ENCODE results near the gene ABCC11.
"Not testable (repeated sequence)": the region's sequence is repeated elsewhere in the genome, so short reads cannot be mapped to it uniquely, and the experiment has no call there.

The ABCC11 gene

GRCh38 chr16:48187779-48188178 lies 59.6 kb downstream of the ABCC11 start:
- H3K9me3 ChIP-seq (ENCODE audit: insufficient read depth, low read length) = no peaks in the 10 kb centered on the region
- H3K9ac ChIP-seq (ENCODE audit: low read length) = no peak overlapping the region
- H3K36me3 ChIP-seq (replicated peaks; ENCODE audit: low read depth, low read length) = no peaks in the 10 kb centered on the region
- peaks cover 87% of the 10 kb centered on the region for H3K27me3 ChIP-seq (ENCODE audit: low read depth, low read length)
- H3K4me1 ChIP-seq (ENCODE audit: low read length) = peaks cover 19% of the 10 kb centered on the region
- H3K4me3 ChIP-seq (ENCODE audit: low read length) = no peak overlapping the region
- peak overlapping the region; percentile 61; the same call in 1 of the 2 replicates for H3K4me2 ChIP-seq (ENCODE audit: low read length)
- peaks cover 37% of the 10 kb centered on the region for H4K20me1 ChIP-seq (ENCODE audit: insufficient read depth, low read length)
- H2AFZ ChIP-seq (ENCODE audit: low read depth, low read length) = no peak overlapping the region
- no peak overlapping the region for H3K27ac ChIP-seq (ENCODE audit: low read length)
- TF ChIP-seq EZH2phosphoT487 (IDR thresholded peaks at IDR 0.05; ENCODE audit: low read depth) = no peak
- TF ChIP-seq CTCF (IDR thresholded peaks at IDR 0.05; ENCODE audit: low read depth, low read length) = no peak
- no peaks in the 10 kb centered on the region for H3K79me2 ChIP-seq (ENCODE audit: low read length)

GRCh38 chr16:48184681-48185080 lies 62.7 kb downstream of the ABCC11 start:
- Histone ChIP-seq H3K9me3 (ENCODE audit: insufficient read depth, low read length) (no peaks in the 10 kb centered on the region), H3K9ac (ENCODE audit: low read length) (no peak overlapping the region), H3K4me1 (ENCODE audit: low read length) (peaks cover 19% of the 10 kb centered on the region), H3K4me2 (ENCODE audit: low read length) (no peak overlapping the region), H2AFZ (ENCODE audit: low read depth, low read length) (no peak overlapping the region), H3K27ac (ENCODE audit: low read length) (no peak overlapping the region), H3K27me3 (ENCODE audit: low read depth, low read length) (peaks cover 74% of the 10 kb centered on the region), H3K79me2 (ENCODE audit: low read length) (no peaks in the 10 kb centered on the region), H3K4me3 (ENCODE audit: low read length) (no peak overlapping the region), H4K20me1 (ENCODE audit: insufficient read depth, low read length) (peaks cover 26% of the 10 kb centered on the region), H3K36me3 (replicated peaks; ENCODE audit: low read depth, low read length) (no peaks in the 10 kb centered on the region)
- no peak for TF ChIP-seq CTCF (IDR thresholded peaks at IDR 0.05; ENCODE audit: low read depth, low read length)
- no peak for TF ChIP-seq EZH2phosphoT487 (IDR thresholded peaks at IDR 0.05; ENCODE audit: low read depth)

GRCh38 chr16:48182979-48183537 lies 64.3 kb downstream of the ABCC11 start:
- Histone ChIP-seq H2AFZ (ENCODE audit: low read depth, low read length) (no peak overlapping the region), H3K4me2 (ENCODE audit: low read length) (no peak overlapping the region), H3K4me3 (ENCODE audit: low read length) (no peak overlapping the region), H3K9ac (ENCODE audit: low read length) (no peak overlapping the region), H3K4me1 (ENCODE audit: low read length) (peaks cover 4% of the 10 kb centered on the region), H3K9me3 (ENCODE audit: insufficient read depth, low read length) (no peaks in the 10 kb centered on the region), H3K27me3 (ENCODE audit: low read depth, low read length) (peaks cover 76% of the 10 kb centered on the region), H3K36me3 (replicated peaks; ENCODE audit: low read depth, low read length) (no peaks in the 10 kb centered on the region), H3K79me2 (ENCODE audit: low read length) (no peaks in the 10 kb centered on the region), H3K27ac (ENCODE audit: low read length) (no peak overlapping the region), H4K20me1 (ENCODE audit: insufficient read depth, low read length) (peaks cover 14% of the 10 kb centered on the region)
- TF ChIP-seq CTCF (IDR thresholded peaks at IDR 0.05; ENCODE audit: low read depth, low read length) (no peak), EZH2phosphoT487 (IDR thresholded peaks at IDR 0.05; ENCODE audit: low read depth) (no peak)

- H3K9me3 ChIP-seq (ENCODE audit: insufficient read depth, low read length); H3K27ac ChIP-seq (ENCODE audit: low read length); H3K4me1 ChIP-seq (ENCODE audit: low read length); H3K36me3 ChIP-seq (replicated peaks; ENCODE audit: low read depth, low read length); H2AFZ ChIP-seq (ENCODE audit: low read depth, low read length); H3K79me2 ChIP-seq (ENCODE audit: low read length); H3K9ac ChIP-seq (ENCODE audit: low read length); H4K20me1 ChIP-seq (ENCODE audit: insufficient read depth, low read length); H3K4me3 ChIP-seq (ENCODE audit: low read length); H3K4me2 ChIP-seq (ENCODE audit: low read length): not testable (repeated sequence)
- peaks cover 74% of the 10 kb centered on the region for H3K27me3 ChIP-seq (ENCODE audit: low read depth, low read length)
Measured at GRCh38 chr16:48181746-48182520, 65.4 kb downstream of the ABCC11 start.

All from OCI-LY3 (cell line).